ENCODE measurements around the gene UPF2. TPM values are rescaled to one million over a fixed set of nuclear protein-coding genes. Genes with fewer than 3 reads are reported as not detected.

The UPF2 gene
- total RNA-seq, 3 donors from 2014 or later, result 22.4 to 32.9 (median 29.2) TPM

DNA sequence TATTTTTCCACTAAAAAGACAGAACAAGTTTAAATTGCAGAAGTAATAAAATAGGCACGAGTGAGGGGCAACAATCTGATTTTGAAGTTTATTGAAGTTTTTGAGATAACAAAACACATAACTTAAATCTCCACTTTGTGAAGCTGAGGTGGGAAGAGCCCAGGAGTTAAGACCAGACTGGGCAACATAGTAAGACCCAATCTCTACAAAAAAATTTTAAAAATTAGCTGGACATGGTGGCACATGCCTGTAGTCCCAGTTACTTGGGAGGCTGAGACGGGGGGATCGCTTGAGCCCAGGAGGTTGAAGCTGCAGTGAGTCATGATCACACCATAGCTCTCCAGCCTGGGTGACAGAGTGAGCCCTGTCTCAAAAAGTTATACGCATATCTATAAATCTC, 11.2 kb downstream of the UPF2 start:
- no peak for DNase-seq (ENCODE audit: low spot score in 2 of 2)
- intact Hi-C loops (cut with DNase I; ENCODE audit: low total_unique reads), result no loop called here
- Histone ChIP-seq H3K27ac (no peak overlapping the region), H3K27me3 (no peaks in the 10 kb centered on the region), H3K9me3 (no peaks in the 10 kb centered on the region), H3K36me3 (peaks cover 10% of the 10 kb centered on the region), H3K4me1 (no peaks in the 10 kb centered on the region), H3K4me3 (no peak overlapping the region)
- TF ChIP-seq POLR2AphosphoS5 (IDR thresholded peaks at IDR 0.05), result no peak
- no peak for TF ChIP-seq POLR2A (IDR thresholded peaks at IDR 0.05)
- no peak for TF ChIP-seq CTCF (IDR thresholded peaks at IDR 0.05)

DNA sequence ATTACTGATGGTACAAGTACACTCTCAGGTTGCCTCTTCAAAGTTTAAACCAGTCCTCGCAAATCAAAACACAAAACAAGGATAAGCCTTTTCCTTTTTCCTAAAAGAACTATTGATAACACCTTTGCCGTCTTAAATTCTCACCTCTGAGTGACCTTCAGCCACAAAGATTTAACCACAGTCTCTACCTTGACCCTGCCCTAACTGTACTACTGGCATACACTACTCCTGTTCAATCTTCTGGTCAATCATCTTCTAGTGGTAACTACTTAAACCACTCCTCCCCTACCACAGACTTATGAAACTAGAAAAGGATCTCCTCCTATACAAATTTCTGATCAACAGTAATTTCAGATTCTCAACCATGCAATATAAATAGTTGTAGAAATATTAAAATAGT, 15.1 kb downstream of the UPF2 start:
- Histone ChIP-seq H3K36me3 (peaks cover 10% of the 10 kb centered on the region), H3K4me3 (no peak overlapping the region), H3K4me1 (no peaks in the 10 kb centered on the region), H3K27ac (no peak overlapping the region), H3K27me3 (no peaks in the 10 kb centered on the region), H3K9me3 (no peaks in the 10 kb centered on the region)
- DNase-seq (ENCODE audit: low spot score in 2 of 2), result no peak
- TF ChIP-seq CTCF (IDR thresholded peaks at IDR 0.05) (no peak), POLR2AphosphoS5 (IDR thresholded peaks at IDR 0.05) (no peak), POLR2A (IDR thresholded peaks at IDR 0.05) (no peak)
- intact Hi-C loops (cut with DNase I; ENCODE audit: low total_unique reads), result no loop called here

DNA sequence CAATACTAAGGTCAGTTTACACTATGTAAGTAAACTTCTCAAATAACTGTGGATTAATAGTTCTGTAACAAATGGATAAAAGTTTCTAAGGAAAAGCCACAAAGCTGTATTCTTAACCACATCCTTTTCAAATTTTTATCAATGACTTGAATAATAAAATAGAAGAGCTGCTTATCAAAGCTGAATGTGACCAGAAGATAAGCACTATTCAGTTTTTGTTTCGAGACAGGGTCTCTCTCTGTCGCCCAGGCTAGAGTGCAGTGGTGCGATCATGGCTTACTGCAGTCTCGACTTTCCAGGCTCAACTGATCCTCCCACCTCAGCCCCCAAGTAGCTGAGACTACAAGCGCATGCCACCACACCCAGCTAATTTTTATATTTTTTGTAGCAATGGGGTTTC, 17.0 kb downstream of the UPF2 start:
- Histone ChIP-seq H3K4me1 (no peaks in the 10 kb centered on the region), H3K4me3 (no peak overlapping the region), H3K27ac (no peak overlapping the region), H3K36me3 (peaks cover 10% of the 10 kb centered on the region), H3K9me3 (no peaks in the 10 kb centered on the region), H3K27me3 (no peaks in the 10 kb centered on the region)
- intact Hi-C loops (cut with DNase I; ENCODE audit: low total_unique reads), result no loop called here
- no peak for DNase-seq (ENCODE audit: low spot score in 2 of 2)
- TF ChIP-seq POLR2A (IDR thresholded peaks at IDR 0.05) (no peak), POLR2AphosphoS5 (IDR thresholded peaks at IDR 0.05) (no peak), CTCF (IDR thresholded peaks at IDR 0.05) (no peak)

DNA sequence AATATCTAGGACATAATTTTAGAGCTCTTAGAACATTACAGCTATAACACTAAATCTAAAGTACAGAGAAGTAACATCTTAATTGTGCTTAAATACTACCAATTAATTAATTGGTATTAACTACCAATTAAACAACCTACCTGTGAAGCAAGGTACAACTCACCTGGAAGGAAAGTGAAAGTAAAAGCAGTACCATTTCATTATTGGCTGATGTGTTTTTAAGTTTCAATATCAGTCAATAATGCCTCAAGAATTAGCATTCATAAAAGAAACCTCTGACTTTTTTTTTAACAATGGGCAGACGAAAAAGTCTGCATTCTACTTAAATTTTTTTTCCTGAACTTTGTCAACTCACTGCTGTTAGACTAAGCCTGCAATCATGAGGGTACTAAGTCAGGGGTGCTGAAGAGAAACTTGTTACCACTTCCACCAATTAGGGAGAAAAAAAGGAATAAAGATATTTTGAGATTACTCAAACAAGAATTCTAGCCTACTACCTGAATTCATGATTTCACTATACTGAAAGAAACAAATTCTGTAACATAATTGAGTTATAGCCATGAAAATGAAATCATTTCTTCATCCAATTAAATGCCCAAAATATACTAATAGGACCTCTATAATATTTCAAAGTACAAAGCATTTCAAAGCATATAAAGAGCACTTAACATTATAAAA, 19.9 kb downstream of the UPF2 start:
- Histone ChIP-seq H3K27me3 (no peaks in the 10 kb centered on the region), H3K4me3 (no peak overlapping the region), H3K36me3 (no peaks in the 10 kb centered on the region), H3K27ac (no peak overlapping the region), H3K4me1 (no peaks in the 10 kb centered on the region), H3K9me3 (no peaks in the 10 kb centered on the region)
- TF ChIP-seq CTCF (IDR thresholded peaks at IDR 0.05) (no peak), POLR2A (IDR thresholded peaks at IDR 0.05) (no peak), POLR2AphosphoS5 (IDR thresholded peaks at IDR 0.05) (no peak)
- DNase-seq (ENCODE audit: low spot score in 2 of 2), result no peak
- intact Hi-C loops (cut with DNase I; ENCODE audit: low total_unique reads), result no loop called here

GRCh38 chr10:12020574-12020973, 22.0 kb downstream of the UPF2 start:
- no peak overlapping the region for H3K4me3 ChIP-seq
- intact Hi-C loops (cut with DNase I; ENCODE audit: low total_unique reads), result loop anchor here (2.0 kb wide), 1 partner anchor 20 kb away; no protein-coding TSS in a partner anchor
- no peaks in the 10 kb centered on the region for H3K36me3 ChIP-seq
- no peaks in the 10 kb centered on the region for H3K27me3 ChIP-seq
- H3K9me3 ChIP-seq, result no peaks in the 10 kb centered on the region
- H3K4me1 ChIP-seq, result no peaks in the 10 kb centered on the region
- no peak overlapping the region for H3K27ac ChIP-seq
- DNase-seq (ENCODE audit: low spot score in 2 of 2), result no peak
- TF ChIP-seq CTCF (IDR thresholded peaks at IDR 0.05), result no peak
- no peak for TF ChIP-seq POLR2A (IDR thresholded peaks at IDR 0.05)
- no peak for TF ChIP-seq POLR2AphosphoS5 (IDR thresholded peaks at IDR 0.05)
